ENCODE measurements around the gene CES5A. TPM values are rescaled to one million over a fixed set of nuclear protein-coding genes. Genes with fewer than 3 reads are reported as not detected.
A peak's percentile ranks its signal among the peaks of the same experiment; 100 is the strongest.

Gene CES5A
- total RNA-seq, 4 donors from 2014 or later, result not detected

GRCh38 chr16:55856950-55857349, 18.2 kb downstream of the CES5A start:
- TF ChIP-seq, protein P1, sequence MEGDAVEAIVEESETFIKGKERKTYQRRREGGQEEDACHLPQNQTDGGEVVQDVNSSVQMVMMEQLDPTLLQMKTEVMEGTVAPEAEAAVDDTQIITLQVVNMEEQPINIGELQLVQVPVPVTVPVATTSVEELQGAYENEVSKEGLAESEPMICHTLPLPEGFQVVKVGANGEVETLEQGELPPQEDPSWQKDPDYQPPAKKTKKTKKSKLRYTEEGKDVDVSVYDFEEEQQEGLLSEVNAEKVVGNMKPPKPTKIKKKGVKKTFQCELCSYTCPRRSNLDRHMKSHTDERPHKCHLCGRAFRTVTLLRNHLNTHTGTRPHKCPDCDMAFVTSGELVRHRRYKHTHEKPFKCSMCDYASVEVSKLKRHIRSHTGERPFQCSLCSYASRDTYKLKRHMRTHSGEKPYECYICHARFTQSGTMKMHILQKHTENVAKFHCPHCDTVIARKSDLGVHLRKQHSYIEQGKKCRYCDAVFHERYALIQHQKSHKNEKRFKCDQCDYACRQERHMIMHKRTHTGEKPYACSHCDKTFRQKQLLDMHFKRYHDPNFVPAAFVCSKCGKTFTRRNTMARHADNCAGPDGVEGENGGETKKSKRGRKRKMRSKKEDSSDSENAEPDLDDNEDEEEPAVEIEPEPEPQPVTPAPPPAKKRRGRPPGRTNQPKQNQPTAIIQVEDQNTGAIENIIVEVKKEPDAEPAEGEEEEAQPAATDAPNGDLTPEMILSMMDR (IDR thresholded peaks at IDR 0.05), result no peak
- ATAC-seq (ENCODE audit: low FRiP score), result no peak
- no peak for DNase-seq (ENCODE audit: low spot score)

DNA sequence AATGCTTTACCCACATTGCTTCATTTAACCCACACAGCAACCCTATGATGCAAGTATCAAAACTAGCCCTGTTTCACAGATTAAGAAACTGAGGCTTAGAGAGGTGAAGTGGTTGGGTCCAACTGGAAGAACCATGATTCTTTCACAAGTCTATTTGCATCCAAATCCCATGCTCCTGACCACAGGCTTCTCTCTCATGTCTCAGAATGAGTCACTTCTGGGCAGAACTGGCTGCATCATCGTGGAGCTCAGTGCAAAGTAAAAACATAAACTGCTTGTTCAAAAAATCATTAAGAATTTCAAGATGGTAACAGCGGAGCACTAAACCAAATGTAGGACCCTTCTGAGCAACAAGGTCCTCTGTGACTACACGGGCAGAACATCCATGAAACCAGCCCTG, 22.1 kb downstream of the CES5A start:
- DNase-seq (ENCODE audit: low spot score) (no peak), ATAC-seq (ENCODE audit: low FRiP score) (no peak)
- TF ChIP-seq, protein P1 (IDR thresholded peaks at IDR 0.05), result no peak

DNA sequence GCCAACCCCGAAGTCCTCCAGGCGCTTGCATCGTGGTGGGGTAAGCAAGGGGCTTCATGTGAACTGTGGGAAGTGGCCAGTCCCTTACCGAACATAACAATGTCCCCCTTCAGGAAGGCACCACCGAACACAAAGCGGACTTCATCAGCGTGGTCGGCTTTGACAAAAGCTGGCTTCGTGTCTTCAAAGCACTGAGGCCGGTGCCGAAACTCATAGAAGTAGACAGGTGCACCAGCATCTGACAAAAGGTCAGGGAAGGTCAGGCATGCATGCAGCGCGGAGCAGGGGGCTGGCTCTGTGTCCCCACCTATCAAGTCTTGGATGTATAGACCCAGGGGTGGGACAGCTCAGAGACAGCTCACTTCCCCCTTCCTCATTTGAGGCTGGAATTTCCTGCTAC, 25.6 kb downstream of the CES5A start:
- no peak for ATAC-seq (ENCODE audit: low FRiP score)
- TF ChIP-seq, protein P1 (IDR thresholded peaks at IDR 0.05), result no peak

GRCh38 chr16:55846598-55847346, 28.4 kb downstream of the CES5A start:
- TF ChIP-seq, protein P1 (IDR thresholded peaks at IDR 0.05), result no peak
- ATAC-seq (ENCODE audit: low FRiP score) (no peak), DNase-seq (ENCODE audit: low spot score) (no peak)

More for the DNA sequence above, 25.6 kb downstream of the CES5A start:
- DNase-seq (ENCODE audit: low spot score), result no peak

DNA sequence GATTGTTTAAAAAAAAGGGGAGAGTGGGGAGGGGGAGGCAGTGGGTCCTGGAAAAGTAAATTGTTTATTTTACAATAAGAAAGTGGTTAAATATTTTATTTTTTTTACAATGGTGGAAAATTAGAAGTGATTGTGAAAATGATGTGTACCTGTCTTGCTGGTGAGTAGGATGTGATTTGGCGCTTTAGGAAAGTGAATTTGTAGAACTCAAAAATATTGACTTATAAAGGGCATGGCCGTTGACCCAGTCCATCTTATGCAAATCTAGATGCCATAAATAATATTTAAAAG, 32.1 kb downstream of the CES5A start:
- no peak for ATAC-seq (ENCODE audit: low FRiP score)
- no peak for DNase-seq (ENCODE audit: low spot score)
- TF ChIP-seq, protein P1 (IDR thresholded peaks at IDR 0.05), result no peak

GRCh38 chr16:55842369-55843104, 32.6 kb downstream of the CES5A start:
- DNase-seq (ENCODE audit: low spot score), result no peak
- ATAC-seq (ENCODE audit: low FRiP score), result no peak
- TF ChIP-seq, protein P1 (IDR thresholded peaks at IDR 0.05), result peak in 1 of 3 donors; percentile 18

DNA sequence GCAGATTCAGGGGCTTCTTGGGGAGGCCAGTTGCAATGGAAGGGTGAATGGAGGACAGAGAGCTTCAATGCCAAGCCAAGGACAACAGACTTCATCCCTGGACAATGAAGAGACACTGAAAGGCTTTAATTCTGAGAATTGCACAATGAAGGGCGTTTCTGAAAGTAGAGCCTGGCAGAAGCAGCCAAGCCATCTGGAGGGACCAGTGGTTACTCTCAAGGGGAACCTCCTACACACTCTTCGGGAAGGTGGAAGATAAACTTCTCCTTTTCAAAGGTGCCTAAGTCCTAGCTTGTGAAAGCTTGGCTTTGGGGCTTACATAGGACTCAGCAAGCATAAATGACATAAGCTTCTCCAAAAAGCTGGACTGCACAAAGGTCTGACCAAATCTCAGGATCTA, 36.1 kb downstream of the CES5A start:
- DNase-seq (ENCODE audit: low spot score) (no peak), ATAC-seq (ENCODE audit: low FRiP score) (no peak)
- TF ChIP-seq, protein P1 (IDR thresholded peaks at IDR 0.05), result no peak
